Transverse colon (tissue), 4 donors: ENCODE results near the gene OR5A2. TPM values are rescaled to one million over a fixed set of nuclear protein-coding genes. Genes with fewer than 3 reads are reported as not detected.

Source experiments
- DNase-seq: peaks from one replicate; pipeline ENCODE4 v3.0.0-alpha.2; 2019
- H3K27ac ChIP-seq, 4 donors: fragments of 200-600 bp; sonication (generic); 2 replicates each; pipeline ENCODE4 v1.5.1; 2016 to 2018; ENCODE audit warnings: inconsistent platforms in 4 of 4
- H3K27me3 ChIP-seq: fragments of 200-600 bp; sonication (generic); 2 replicates; pipeline ENCODE4 v1.5.1; 2017; ENCODE audit warnings: inconsistent platforms
- H3K36me3 ChIP-seq, 4 donors: fragments of 200-600 bp; sonication (generic); 2 replicates each; pipeline ENCODE4 v1.5.1; 2017 to 2019; ENCODE audit warnings: inconsistent platforms in 4 of 4
- H3K4me1 ChIP-seq, 4 donors: fragments of 200-600 bp; sonication (generic); 2 replicates each; pipeline ENCODE4 v1.5.1; 2017 to 2020; ENCODE audit warnings: inconsistent platforms in 4 of 4
- H3K4me3 ChIP-seq, 4 donors: fragments of 200-600 bp; sonication (generic); 1 replicate in 1 of 4; 2 replicates in 3 of 4; pipeline versions ENCODE4 v1.5.1 to v1.6.1; 2017 to 2019; ENCODE audit warnings: inconsistent platforms in 4 of 4
- H3K9me3 ChIP-seq, 2 donors: fragments of 200-600 bp; sonication (generic); 2 replicates each; pipeline ENCODE4 v1.5.1; 2017 to 2019; ENCODE audit warnings: inconsistent platforms in 2 of 2
- CTCF ChIP-seq, 5 experiments: fragments of 200-600 bp in 3 of 5; fragments of 450-650 bp in 2 of 5; sonication (generic) in 3 of 5; IDR thresholded peaks; 1 replicate in 2 of 5; 2 replicates in 3 of 5; pipeline ENCODE4 v1.5.1; 2016 to 2017; ENCODE audit warnings: antibody characterized with exemption in 5 of 5, inconsistent platforms in 3 of 5, mild to moderate bottlenecking in 2 of 5, moderate library complexity in 1 of 5
- EP300 ChIP-seq: sonication (generic); formaldehyde crosslinking; IDR thresholded peaks from one replicate; pipeline ENCODE4 v1.6.1; 2017; ENCODE audit warnings: antibody characterized with exemption, low read depth
- POLR2A ChIP-seq: fragments of 450-650 bp; IDR thresholded peaks from one replicate; pipeline ENCODE4 v1.6.1; 2016; ENCODE audit warnings: antibody characterized with exemption, mild to moderate bottlenecking, moderate library complexity
- POLR2AphosphoS5 ChIP-seq, 3 donors: sonication (generic); formaldehyde crosslinking; IDR thresholded peaks; one replicate each; pipeline ENCODE4 v1.6.1; 2016; ENCODE audit warnings: antibody characterized with exemption in 3 of 3
- WGBS, 2 donors: methylation state at CpG; one replicate each; pipeline ENCODE4 v1.1.5; 2018; ENCODE audit warnings: low coverage in 1 of 2; 5-methylcytosine and 5-hydroxymethylcytosine counted together
- in situ Hi-C, 4 donors: fragments of 200-750 bp; cut with MboI; loops; one replicate each; pipeline versions ENCODE4 v1.15.0 to v1.15.1; 2017; ENCODE audit warnings: low sequenced_read_pairs in 3 of 4, low pct_ligation_motif_present in 1 of 4, low pct_unique_long_range_greater_than_20kb in 1 of 4
- intact Hi-C: fragments of 100-400 bp; cut with DNase I; formaldehyde crosslinking; loops from one replicate; pipeline ENCODE4 v1.15.1; 2023; ENCODE audit warnings: low total_unique reads
- total RNA-seq, 4 donors: library from RNA; depleted of rRNA; stranded (reverse); fragments of >200 nt; gene quantifications; one replicate each; pipeline ENCODE4 v1.1.0, GENCODE V29; 2016

Gene OR5A2
- total RNA-seq, 4 donors from 2014 or later, result not detected

- Histone ChIP-seq H3K4me1 (no peaks in the 10 kb centered on the region), H3K27ac (no peak overlapping the region), H3K36me3 (no peaks in the 10 kb centered on the region), H3K4me3 (no peak overlapping the region), H3K27me3 (no peaks in the 10 kb centered on the region), H3K9me3 (peaks cover 0 to 4% of the 10 kb centered on the region in 2 donors)
- DNase-seq, result no peak
- in situ Hi-C loops, result no loop called here
- intact Hi-C loops, result no loop called here
- 54% methylated on average over 8 of the region's 8 CpGs; no CpG with 5 or more reads in 1 of the 2 donors for WGBS, 2 donors
- TF ChIP-seq CTCF (IDR thresholded peaks at IDR 0.05), result no peak
- TF ChIP-seq POLR2AphosphoS5 (IDR thresholded peaks at IDR 0.05), result no peak
- no peak for TF ChIP-seq POLR2A
- no peak for TF ChIP-seq EP300
Measured at GRCh38 chr11:59368238-59369022, 57.8 kb downstream of the OR5A2 start.

Other genes with a start within 250 kb of the OR5A2 start
- 10 to 100 TPM in 1 of 4 donors, 1 to 10 TPM in 3; 4.6 to 16.5 (median 7.5) TPM for gene MPEG1, start 213.5 kb downstream of the OR5A2 start, total RNA-seq
- not detected for gene OR5AN1, start 67.5 kb downstream of the OR5A2 start, total RNA-seq
- not detected for gene OR5A1, start 10.1 kb upstream of the OR5A2 start, total RNA-seq
- gene OR4D6, start 30.5 kb upstream of the OR5A2 start, total RNA-seq, result not detected
- not detected for gene OR4D10, start 46.9 kb upstream of the OR5A2 start, total RNA-seq
- gene OR4D11, start 77.2 kb upstream of the OR5A2 start, total RNA-seq, result not detected
- not detected for gene OR4D9, start 85.1 kb upstream of the OR5A2 start, total RNA-seq
- 10 to 100 TPM; 27.7 to 59.1 (median 47.2) TPM for gene OSBP, start 189.4 kb upstream of the OR5A2 start, total RNA-seq
- 10 to 100 TPM; 13.5 to 93.9 (median 20.9) TPM for gene PATL1, start 242.6 kb upstream of the OR5A2 start, total RNA-seq